ENCODE results near the gene ATP2A3.
A peak's percentile ranks its signal among the peaks of the same experiment; 100 is the strongest.

ATP2A3 gene

GRCh38 chr17:3887394-3887793 lies 76.8 kb downstream of the ATP2A3 start:
- no peak overlapping the region for H3K4me3 ChIP-seq (ENCODE audit: low read depth, low read length)
- no peak for TF ChIP-seq CTCF (conservative IDR thresholded peaks at IDR 0.05; ENCODE audit: low read depth, low read length)
- no peak for DNase-seq (ENCODE audit: low read depth)

DNA sequence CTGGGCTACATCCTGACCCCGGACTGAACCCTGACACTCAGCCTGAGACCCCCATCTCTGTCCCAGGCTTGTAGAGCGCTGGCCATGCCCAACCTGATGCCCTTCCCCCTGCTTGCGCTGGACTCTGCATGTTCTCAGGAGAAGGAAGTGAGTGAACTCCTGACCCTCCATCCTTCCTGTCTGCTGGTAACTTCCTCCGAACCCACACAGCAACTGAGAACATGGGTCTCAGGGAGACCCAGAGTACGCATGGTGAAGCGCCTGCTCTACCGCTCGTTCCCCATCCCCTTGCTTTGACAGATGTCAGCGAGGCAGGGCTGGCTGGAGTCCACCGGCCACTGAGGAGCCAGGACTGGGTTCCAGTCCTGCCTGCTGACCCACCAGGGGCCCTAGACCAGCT lies 77.5 kb downstream of the ATP2A3 start:
- no peak for TF ChIP-seq CTCF (conservative IDR thresholded peaks at IDR 0.05; ENCODE audit: low read depth, low read length)
- peak; percentile 18 for DNase-seq (ENCODE audit: low read depth)
- no peak overlapping the region for H3K4me3 ChIP-seq (ENCODE audit: low read depth, low read length)

- peak; percentile 90 for DNase-seq (ENCODE audit: low read depth)
- H3K4me3 ChIP-seq (ENCODE audit: low read depth, low read length) = no peak overlapping the region
- no peak for TF ChIP-seq CTCF (conservative IDR thresholded peaks at IDR 0.05; ENCODE audit: low read depth, low read length)
Measured at GRCh38 chr17:3885970-3886369, 78.3 kb downstream of the ATP2A3 start.

DNA sequence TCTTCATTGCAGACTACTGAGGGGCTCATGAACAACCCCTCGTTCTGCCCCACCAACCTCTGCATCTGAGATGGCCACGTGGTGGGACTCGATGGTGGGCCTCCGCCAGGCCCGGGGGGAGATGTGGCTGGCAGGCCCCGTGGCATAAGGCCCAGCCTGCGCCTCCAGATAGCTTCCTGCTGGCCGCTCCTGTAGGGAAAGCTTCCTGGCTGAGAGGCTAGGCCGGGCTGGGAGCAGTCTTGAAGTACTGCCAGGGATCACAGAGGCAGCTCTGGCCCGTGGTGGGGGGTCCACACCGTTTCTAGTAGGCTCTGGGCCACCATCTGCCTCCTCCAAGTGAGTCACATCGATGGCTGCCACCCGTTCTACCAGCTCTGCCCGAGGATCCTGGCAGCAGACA lies 79.0 kb downstream of the ATP2A3 start:
- no peak for TF ChIP-seq CTCF (conservative IDR thresholded peaks at IDR 0.05; ENCODE audit: low read depth, low read length)
- DNase-seq (ENCODE audit: low read depth) = peak; percentile 51
- no peak overlapping the region for H3K4me3 ChIP-seq (ENCODE audit: low read depth, low read length)

DNA sequence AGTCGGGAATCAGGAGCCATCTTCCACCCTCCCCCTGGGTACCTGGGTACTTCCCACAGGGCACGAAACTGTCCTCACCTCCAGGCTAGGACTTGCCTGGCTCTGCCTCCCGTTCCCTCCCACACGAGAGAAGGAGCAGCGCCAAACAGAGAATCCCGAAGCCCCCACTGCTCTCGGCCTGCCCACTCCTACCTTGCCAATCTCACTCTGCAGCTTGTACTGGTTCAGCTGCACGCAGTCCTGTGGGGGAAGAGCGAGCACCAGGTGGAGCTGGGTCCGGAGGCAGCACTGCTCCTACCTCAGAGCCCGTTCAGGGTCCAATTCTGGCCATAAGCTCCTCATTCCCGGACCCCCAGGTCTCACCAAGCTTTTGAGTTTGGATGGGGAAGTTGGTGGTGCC lies 80.0 kb downstream of the ATP2A3 start:
- no peak for DNase-seq (ENCODE audit: low read depth)
- H3K4me3 ChIP-seq (ENCODE audit: low read depth, low read length) = no peak overlapping the region
- no peak for TF ChIP-seq CTCF (conservative IDR thresholded peaks at IDR 0.05; ENCODE audit: low read depth, low read length)

- TF ChIP-seq CTCF (conservative IDR thresholded peaks at IDR 0.05; ENCODE audit: low read depth, low read length) = no peak
- DNase-seq (ENCODE audit: low read depth) = no peak
- no peak overlapping the region for H3K4me3 ChIP-seq (ENCODE audit: low read depth, low read length)
Measured at GRCh38 chr17:3882276-3882675, 82.0 kb downstream of the ATP2A3 start.

DNA sequence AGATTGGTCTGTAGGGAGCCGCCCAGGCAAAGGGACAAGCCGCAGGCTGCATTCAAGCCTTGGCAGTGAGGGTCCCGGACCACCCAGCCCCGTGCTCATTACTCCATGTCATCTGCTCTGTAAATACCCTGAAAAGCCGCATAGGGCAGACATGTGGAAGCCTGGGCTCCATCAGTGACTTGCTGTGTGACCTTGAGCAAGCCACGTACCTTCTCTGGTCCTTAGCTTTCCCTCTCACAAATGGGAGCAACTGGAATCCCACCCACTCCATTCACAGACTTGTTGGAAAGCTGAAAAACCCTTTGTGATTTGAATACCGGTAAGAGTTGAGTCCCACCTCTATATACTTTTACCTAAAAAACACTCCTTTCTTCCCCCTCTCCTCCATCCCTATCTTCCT lies 83.3 kb downstream of the ATP2A3 start:
- no peak for DNase-seq (ENCODE audit: low read depth)
- TF ChIP-seq CTCF (conservative IDR thresholded peaks at IDR 0.05; ENCODE audit: low read depth, low read length) = no peak
- H3K4me3 ChIP-seq (ENCODE audit: low read depth, low read length) = no peak overlapping the region
